NCI-H1092 treated with DMSO at 0.1 percent for 48 hours (cell line): Measurements from ENCODE around the gene NUDT2.
"Not testable (repeated sequence)": the region's sequence is repeated elsewhere in the genome, so short reads cannot be mapped to it uniquely, and the experiment has no call there.

ENCODE experiments used
- DNase-seq: peaks from one replicate; lab custom pipeline; 2025; lab: John Stamatoyannopoulos, UW

NUDT2 gene

DNA sequence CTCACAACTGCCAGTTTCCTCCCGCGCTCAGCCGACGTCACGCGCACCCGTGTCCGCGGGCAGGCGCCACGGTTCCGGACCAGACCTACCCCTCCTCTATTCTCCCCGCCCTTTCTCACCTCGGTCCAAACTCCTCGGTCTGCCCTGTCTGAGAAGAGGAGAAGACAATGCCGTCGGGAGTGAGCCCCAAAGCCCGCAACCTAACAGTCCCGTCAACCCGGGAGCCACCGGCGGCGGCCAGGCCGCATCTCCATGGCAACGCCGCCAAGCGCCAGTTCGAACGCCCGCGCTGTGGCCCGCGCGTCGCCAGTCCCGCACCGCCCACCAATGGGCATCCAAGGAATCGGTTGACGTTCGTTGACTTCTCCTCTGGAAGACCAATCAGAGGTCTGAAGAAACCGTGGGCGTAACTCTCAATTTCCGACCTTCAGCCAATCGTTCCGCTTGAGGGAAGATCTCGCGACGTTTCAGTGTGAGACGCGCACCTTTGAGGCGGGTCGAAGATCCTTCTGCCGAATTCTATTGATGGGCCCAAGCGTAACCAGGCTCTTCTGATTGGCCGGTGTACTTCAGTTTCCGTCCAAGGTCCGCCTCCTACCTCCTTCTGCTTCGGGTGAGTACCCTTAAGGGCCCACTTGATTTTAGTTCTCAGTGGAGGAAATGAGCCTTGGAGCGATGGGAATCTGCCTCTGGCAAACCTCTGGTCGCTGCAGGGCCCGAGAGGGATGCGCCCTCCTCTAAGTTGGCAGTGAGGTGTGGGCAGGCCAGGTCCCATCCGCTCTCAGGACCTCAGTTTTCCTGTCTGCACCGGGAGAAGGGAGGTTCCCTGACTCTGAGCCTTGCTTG is at the start of gene NUDT2, which contains the start of gene KIF24:
NUDT2 (plus strand) TSS at position 583 of the 846 bp plus-strand sequence. CDS start 9,471 bp downstream, outside the sequence.
KIF24 (minus strand) TSS at position 282 of the 846 bp plus-strand sequence. CDS start 17,922 bp downstream, outside the sequence.
- peak; percentile 100 for DNase-seq

DNA sequence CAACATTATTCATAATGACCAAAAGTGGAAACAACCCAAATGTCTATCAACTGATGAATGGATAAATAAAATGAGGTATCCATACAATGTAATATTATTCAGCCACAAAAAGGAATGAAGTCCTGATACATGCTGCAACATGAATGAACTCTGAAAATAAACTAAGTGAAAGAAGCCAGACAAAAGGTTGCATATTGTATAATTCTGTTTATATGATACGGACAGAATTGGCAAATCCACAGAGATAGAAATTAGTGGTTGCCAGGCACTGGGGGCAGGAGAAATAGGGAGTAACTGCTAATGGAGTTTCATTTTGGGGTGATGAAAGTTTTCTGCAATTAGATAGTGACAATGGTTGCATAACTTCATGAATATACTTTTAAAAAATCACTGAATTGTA is 47.3 kb upstream of the NUDT2 start:
- no peak for DNase-seq

DNA sequence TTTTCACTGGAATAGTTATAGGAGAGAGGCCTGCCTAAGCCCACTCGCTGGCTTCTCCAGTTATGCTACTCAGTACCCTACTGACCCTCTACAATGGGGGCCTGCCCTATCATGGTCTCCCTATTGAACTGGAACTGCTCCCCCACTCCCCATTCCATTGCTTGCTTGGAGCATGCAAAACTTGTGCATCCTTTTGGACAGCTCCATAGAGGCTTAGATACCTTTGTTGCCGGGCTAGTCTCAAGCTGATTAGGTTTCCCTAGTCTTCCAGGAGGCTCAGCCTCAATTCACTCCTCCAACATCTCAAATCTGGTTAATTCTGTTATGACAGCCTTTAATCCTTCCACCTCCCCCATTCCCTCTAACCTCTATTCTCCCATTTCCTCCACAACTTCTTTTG is 40.2 kb upstream of the NUDT2 start:
- no peak for DNase-seq

GRCh38 chr9:34291023-34291422 is 38.3 kb upstream of the NUDT2 start:
- DNase-seq: no peak

DNA sequence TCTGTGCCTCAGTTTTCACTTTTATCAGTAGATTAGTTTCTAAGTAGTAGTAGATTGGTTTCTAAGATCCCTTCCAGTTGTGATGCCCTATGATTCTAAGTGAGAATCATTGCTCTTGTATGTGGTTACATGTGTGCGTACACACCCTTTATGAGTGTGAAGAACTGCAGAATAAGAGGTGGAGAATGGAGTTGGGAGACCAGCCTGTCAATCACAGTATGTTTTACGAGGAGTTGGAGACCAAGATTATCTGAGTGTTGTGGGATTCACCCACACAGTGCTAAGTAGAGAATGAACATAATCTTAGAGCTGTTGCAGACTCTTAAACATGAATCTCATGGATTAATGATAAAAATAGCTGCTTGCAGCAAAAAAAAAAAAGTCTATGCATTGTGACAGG is 37.9 kb upstream of the NUDT2 start:
- DNase-seq: no peak

- DNase-seq: no peak
These were observed 36.8 kb upstream of the NUDT2 start for GRCh38 chr9:34292552-34292951.

DNA sequence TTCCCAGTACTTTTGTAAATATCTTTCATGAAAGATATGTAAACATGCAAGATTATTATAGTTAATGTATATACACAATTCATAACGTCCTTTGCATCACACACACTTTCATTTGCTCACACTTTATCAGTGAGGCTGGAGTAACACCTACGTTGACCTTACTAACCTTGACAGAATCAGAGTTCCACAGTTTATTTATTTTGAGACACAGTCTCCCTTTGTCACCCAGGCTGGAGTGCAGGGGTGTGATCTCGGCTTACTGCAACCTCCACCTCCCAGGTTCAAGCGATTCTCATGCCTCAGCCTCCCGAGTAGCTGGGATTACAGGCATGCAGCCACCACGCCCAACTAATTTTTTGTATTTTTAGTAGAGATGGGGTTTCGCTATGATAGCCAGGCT is 28.3 kb upstream of the NUDT2 start:
- not testable (repeated sequence) for DNase-seq

DNA sequence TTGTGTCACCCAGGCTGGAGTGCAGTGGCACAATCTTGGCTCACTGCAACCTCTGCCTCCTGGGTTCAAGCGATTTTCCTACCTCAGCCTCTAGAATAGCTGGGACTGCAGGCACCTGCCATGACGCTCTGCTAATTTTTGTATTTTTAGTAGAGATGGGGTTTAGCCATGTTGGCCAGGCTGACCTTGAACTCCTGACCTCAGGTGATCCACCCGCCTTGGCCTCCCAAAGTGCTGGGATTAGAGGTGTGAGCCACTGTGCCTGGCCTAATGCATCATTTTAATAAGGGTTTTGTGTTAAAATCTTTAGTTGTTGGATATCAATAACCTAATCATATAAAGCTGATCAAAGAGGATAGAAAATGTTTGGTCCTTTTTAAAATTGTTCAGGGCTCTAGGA is 21.1 kb upstream of the NUDT2 start:
- DNase-seq: not testable (repeated sequence)

- DNase-seq: peak; percentile 72
These were observed 19.2 kb upstream of the NUDT2 start for GRCh38 chr9:34310215-34310614.

GRCh38 chr9:34311499-34312185 is 17.7 kb upstream of the NUDT2 start:
- DNase-seq: no peak

DNA sequence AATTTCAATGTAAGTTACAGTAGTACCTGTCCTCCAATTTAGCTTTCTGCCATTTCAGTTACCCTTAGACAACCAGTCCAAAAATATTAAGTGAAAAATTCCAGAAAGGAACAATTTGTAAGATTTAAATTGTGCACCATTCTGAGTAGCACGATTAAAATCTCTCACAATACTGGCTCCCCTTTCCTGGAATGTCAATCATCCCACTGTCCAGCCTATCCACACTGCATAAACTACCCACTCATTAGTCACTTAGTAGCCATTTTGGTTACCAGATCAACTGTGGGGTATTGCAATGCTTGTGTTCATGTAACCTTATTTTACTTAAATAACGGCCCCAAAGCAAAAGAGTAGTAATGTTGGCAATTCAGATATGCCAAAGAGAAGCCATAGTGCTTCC is 11.9 kb upstream of the NUDT2 start:
- DNase-seq: no peak

GRCh38 chr9:34318163-34318790 is 11.1 kb upstream of the NUDT2 start:
- DNase-seq: no peak

DNA sequence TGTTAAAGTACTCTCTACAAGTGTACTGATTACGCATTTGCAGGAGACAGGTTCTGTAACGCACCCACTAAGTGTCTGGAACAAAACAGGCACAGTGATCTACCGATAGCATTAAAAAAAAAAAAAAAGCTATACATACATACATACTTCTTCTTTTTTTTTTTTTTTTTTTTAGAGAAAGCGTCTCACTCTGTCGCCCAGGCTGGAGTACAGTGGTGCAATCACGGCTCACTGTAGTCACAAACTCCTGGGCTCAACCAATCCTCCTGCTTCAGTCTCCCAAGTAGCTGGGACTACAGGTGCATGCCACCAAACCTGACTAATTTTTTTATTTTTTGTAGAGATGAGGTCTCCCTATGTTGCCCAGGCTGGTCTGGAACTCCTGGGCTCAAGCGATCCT is 7.9 kb upstream of the NUDT2 start:
- no peak for DNase-seq

DNA sequence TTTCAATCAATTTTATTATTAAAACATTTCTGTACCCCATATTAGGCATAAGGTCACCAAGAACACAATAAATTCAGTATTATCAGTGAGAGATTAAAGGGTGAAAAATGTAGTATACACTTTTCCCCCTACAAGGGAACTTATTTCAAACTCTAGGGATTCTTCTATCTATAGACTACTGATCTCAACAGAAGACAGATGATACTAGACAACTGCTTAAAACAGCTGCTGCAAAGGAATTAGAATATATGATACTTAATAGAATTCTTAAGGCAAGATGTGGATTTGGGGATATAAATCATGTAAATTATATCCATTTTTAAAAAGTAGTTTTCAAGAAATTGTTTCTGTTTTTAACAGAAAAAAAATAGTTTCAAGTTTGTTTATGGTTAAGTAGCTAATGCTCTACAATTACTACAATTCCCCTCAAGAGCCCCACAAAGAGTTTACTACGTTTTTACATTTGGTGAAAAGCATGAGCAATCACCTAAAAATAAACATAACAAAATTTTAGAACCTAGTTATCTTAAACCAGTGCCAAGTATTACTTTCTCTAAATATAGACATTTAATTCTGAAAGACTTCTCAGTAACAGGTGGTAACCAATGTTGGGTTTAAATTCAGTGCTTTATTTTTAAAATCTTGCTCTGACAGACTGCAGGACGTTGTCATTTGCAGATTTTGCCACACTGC is 6.3 kb upstream of the NUDT2 start:
- DNase-seq: no peak

DNA sequence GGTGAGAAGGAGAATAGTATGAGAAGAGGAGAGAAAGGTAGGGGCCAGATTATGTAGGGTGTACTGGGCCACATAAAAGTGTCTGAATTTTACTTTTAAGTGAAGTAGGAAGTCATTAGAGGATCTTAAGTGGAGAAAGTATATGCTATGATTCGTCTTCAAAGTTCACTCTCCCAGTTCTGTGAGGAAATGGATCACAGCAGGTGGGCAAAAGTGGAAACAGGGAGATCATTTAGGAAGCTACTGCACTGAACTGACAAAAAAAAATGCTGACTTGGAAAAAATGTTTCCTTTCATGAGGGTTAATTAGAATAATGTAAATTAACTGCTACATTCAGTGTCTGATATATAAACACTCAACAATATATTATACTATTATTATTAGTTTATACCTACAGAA is 2.7 kb upstream of the NUDT2 start:
- no peak for DNase-seq

- peak; percentile 45 for DNase-seq
These were observed 826 bp upstream of the NUDT2 start for GRCh38 chr9:34328500-34328986.

DNA sequence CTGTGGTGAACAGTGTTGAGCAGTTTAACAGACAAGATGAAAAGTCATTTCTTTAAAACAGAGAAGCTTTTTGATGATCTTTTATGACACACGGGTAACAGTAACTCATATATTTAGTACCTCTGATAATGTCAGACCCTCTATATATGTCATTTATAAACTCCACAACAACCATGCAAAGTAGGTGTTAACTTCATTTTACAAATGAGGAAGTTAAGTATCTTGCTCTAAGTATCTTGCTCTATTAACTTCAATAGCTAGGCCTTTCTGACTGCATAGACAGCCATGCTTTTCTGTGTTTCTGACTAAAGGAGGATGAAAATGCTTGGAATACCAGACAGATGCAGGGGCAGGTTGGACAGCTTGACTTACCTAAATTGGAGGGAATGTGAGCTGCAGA is 1.8 kb downstream of the NUDT2 start:
- DNase-seq: no peak

DNA sequence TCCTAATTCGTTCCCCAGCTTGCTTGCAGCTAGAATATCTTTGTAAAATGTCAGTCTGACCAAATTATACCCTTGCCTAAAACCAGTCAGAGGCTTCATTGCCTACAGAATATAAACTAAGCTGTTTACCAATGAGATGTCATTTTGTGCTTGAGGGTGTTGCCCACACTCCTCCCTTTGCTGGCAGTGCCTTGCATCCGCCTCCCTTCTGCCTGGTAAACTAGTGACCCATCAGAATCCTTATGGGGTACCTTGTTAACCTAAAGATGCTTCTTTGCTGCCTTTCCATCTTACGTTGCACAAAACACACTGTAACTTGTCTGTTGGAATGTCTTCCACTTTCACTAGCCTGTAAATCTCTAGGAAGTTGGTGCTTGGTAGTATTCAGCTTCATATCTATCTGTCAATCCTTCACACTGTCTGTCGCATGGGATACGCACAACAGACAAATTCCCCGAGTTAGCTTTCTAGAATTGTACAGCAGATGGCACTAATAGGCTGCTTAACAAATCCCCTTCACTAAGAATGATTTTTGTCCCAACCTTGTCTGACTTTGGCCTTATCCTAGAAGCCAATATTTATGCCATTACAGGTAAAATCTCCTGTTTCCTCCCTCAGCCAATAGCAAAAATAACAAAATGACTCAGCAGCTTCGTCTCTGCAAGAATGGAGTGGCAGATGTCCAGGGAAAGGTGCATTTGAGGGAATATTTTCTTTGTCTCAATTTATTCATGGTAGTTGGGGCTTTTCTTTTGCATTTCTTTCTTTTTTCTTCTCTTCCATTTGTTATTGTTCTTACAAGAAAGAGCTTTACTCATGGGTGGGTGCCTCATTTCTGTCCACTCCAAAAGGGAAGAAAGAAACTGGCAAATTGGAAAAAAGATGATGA is 3.0 kb downstream of the NUDT2 start:
- DNase-seq: peak; percentile 51

GRCh38 chr9:34333836-34334235 is 4.5 kb downstream of the NUDT2 start:
- DNase-seq: no peak

GRCh38 chr9:34334337-34334824 is 5.0 kb downstream of the NUDT2 start:
- DNase-seq: no peak

GRCh38 chr9:34334916-34335315 is 5.5 kb downstream of the NUDT2 start:
- no peak for DNase-seq
